HepG2 (cell line): ENCODE data around the gene DPM1. TPM values are rescaled to one million over a fixed set of nuclear protein-coding genes. Genes with fewer than 3 reads are reported as not detected.

Source experiments
- JUNB ChIP-seq: sonication (generic); formaldehyde crosslinking; IDR thresholded peaks from 2 replicates; pipeline ENCODE4 v1.8.0; 2022; ENCODE audit warnings: missing genetic modification reagents, mild to moderate bottlenecking, borderline replicate concordance
- KDM5A ChIP-seq: fragments of 200-600 bp; sonication (generic); IDR thresholded peaks from 2 replicates; pipeline ENCODE4 v1.7.0; 2018; ENCODE audit warnings: antibody characterized with exemption, mild to moderate bottlenecking, low read length, borderline replicate concordance
- KMT2A ChIP-seq: sonication (generic); formaldehyde crosslinking; IDR thresholded peaks from 2 replicates; pipeline ENCODE4 v1.4.0; 2020; ENCODE audit warnings: missing genetic modification reagents
- KMT2B ChIP-seq: IDR thresholded peaks from 2 replicates; pipeline ENCODE4 v1.6.1; 2016; ENCODE audit warnings: missing genetic modification reagents, missing compliant biosample characterization
- MAFF ChIP-seq: IDR thresholded peaks from 2 replicates; pipeline ENCODE4 v1.6.1; 2011; ENCODE audit warnings: low read depth, low read length, improper control_type of control experiment
- MNT ChIP-seq: fragments of 450-650 bp; IDR thresholded peaks from 2 replicates; pipeline ENCODE4 v1.6.1; 2016
- MXI1 ChIP-seq: IDR thresholded peaks from 3 replicates; pipeline ENCODE4 v1.6.1; 2012; ENCODE audit warnings: low read depth, low read length, inconsistent platforms, borderline replicate concordance
- RORA ChIP-seq: sonication (generic); formaldehyde crosslinking; IDR thresholded peaks from 2 replicates; pipeline ENCODE4 v1.5.0; 2020; ENCODE audit warnings: mild to moderate bottlenecking, missing genetic modification reagents, moderate library complexity
- TMF1 ChIP-seq: sonication (generic); formaldehyde crosslinking; IDR thresholded peaks from 2 replicates; pipeline ENCODE4 v1.8.1; 2022; ENCODE audit warnings: low read depth, missing genetic modification reagents
- ZFP91 ChIP-seq: sonication (generic); formaldehyde crosslinking; IDR thresholded peaks from 2 replicates; pipeline ENCODE4 v1.9.0; 2022; ENCODE audit warnings: missing genetic modification reagents, mild to moderate bottlenecking, borderline replicate concordance
- ZNF20 ChIP-seq: sonication (generic); formaldehyde crosslinking; IDR thresholded peaks from 2 replicates; pipeline ENCODE4 v1.4.0; 2020; ENCODE audit warnings: mild to moderate bottlenecking, moderate library complexity, missing genetic modification reagents
- ZSCAN29 ChIP-seq: sonication (generic); formaldehyde crosslinking; conservative IDR thresholded peaks from 2 replicates; pipeline ENCODE4 v1.4.0; 2020; ENCODE audit warnings: mild to moderate bottlenecking, missing genetic modification reagents
- polyA plus RNA-seq, 8 experiments: library from polyadenylated mRNA; depleted of rRNA in 3 of 8; stranded (reverse) in 7 of 8; unstranded in 1 of 8; fragments of >200 nt; fragmentation: Illumina TruSeq in 4 of 8; extraction: Trizol in 4 of 8; gene quantifications; 2 replicates each; pipeline versions ENCODE4 v1.2.1 to v1.2.3, GENCODE V29; 2011 to 2016; ENCODE audit warnings: low read depth in 4 of 8, missing spikeins in 1 of 8, mixed read lengths in 1 of 8; ENCODE audit not compliant: insufficient read depth in 1 of 8
- total RNA-seq, 5 experiments: library from RNA; depleted of rRNA; stranded (reverse); fragments of >200 nt; fragmentation: Illumina TruSeq; extraction: Trizol; gene quantifications; 2 replicates each; pipeline ENCODE4 v1.2.3, GENCODE V29; 2016; ENCODE audit warnings: low read depth in 1 of 5
- TF ChIP-seq, protein P1 (sequence below): sonication (generic); formaldehyde crosslinking; IDR thresholded peaks from 2 replicates; pipeline ENCODE4 v1.4.0; 2020; ENCODE audit warnings: missing genetic modification reagents, borderline replicate concordance
- TF ChIP-seq, protein P2 (sequence below): sonication (generic); formaldehyde crosslinking; IDR thresholded peaks from 2 replicates; pipeline ENCODE4 v1.9.0; 2021; ENCODE audit warnings: missing genetic modification reagents, mild to moderate bottlenecking, borderline replicate concordance
- TF ChIP-seq, protein P3 (sequence below): sonication (generic); formaldehyde crosslinking; IDR thresholded peaks from 2 replicates; pipeline ENCODE4 v1.5.0; 2020; ENCODE audit warnings: missing genetic modification reagents

Gene DPM1
- total and polyA plus RNA-seq, 2 of the 13 experiments (the other 11 are each of a cell fraction or from before 2014, with no cell fraction given): 83.2 to 161 TPM

DNA sequence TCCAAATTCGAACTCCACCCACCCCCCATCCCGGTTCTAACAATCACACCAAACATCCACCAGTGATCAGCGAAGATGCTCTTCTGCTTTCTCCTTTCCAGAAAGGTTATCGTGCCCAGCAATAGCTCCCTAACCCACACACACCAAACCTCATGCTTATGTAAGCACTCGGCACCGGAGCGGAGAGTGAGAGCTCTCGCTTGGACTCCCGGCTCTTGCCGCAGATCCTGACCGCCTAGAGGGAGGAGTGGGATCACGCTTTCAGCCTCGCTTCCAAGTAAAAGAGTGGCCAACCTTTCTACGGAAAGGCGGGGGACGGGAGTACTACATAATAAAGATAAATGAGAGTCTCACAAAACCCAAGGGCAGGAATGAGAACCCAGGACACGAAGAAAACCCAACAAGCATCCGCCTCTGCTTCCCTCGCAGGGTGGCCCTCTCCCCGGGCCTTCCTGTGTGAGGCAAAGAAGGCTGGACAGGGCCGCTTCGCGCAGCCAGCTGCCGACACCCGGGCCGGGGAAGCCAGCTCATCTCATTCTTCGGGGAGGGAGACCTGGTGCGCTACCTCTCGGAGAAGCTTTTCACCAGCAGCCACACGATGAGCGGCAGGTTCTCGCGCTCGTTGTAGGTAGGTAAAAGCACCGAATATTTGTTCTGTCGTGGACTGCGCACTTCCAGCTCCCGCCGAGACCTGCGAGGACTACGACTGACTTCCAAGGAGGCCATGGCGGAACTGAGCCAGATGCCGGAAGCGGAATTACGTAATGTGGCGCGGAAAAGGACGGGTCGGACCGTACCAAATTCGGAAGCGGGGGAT lies at the start of gene DPM1 (continued):
- TF ChIP-seq, protein P1, sequence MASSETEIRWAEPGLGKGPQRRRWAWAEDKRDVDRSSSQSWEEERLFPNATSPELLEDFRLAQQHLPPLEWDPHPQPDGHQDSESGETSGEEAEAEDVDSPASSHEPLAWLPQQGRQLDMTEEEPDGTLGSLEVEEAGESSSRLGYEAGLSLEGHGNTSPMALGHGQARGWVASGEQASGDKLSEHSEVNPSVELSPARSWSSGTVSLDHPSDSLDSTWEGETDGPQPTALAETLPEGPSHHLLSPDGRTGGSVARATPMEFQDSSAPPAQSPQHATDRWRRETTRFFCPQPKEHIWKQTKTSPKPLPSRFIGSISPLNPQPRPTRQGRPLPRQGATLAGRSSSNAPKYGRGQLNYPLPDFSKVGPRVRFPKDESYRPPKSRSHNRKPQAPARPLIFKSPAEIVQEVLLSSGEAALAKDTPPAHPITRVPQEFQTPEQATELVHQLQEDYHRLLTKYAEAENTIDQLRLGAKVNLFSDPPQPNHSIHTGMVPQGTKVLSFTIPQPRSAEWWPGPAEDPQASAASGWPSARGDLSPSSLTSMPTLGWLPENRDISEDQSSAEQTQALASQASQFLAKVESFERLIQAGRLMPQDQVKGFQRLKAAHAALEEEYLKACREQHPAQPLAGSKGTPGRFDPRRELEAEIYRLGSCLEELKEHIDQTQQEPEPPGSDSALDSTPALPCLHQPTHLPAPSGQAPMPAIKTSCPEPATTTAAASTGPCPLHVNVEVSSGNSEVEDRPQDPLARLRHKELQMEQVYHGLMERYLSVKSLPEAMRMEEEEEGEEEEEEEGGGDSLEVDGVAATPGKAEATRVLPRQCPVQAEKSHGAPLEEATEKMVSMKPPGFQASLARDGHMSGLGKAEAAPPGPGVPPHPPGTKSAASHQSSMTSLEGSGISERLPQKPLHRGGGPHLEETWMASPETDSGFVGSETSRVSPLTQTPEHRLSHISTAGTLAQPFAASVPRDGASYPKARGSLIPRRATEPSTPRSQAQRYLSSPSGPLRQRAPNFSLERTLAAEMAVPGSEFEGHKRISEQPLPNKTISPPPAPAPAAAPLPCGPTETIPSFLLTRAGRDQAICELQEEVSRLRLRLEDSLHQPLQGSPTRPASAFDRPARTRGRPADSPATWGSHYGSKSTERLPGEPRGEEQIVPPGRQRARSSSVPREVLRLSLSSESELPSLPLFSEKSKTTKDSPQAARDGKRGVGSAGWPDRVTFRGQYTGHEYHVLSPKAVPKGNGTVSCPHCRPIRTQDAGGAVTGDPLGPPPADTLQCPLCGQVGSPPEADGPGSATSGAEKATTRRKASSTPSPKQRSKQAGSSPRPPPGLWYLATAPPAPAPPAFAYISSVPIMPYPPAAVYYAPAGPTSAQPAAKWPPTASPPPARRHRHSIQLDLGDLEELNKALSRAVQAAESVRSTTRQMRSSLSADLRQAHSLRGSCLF (CRISPR knock-in tag): no peak
- TF ChIP-seq, protein P2, sequence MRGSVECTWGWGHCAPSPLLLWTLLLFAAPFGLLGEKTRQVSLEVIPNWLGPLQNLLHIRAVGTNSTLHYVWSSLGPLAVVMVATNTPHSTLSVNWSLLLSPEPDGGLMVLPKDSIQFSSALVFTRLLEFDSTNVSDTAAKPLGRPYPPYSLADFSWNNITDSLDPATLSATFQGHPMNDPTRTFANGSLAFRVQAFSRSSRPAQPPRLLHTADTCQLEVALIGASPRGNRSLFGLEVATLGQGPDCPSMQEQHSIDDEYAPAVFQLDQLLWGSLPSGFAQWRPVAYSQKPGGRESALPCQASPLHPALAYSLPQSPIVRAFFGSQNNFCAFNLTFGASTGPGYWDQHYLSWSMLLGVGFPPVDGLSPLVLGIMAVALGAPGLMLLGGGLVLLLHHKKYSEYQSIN (CRISPR knock-in tag): no peak
- TF ChIP-seq KDM5A: peak; percentile 98; the same call in 1 of the 2 replicates
- peak; percentile 76; the same call in 1 of the 2 replicates for TF ChIP-seq ZFP91 (CRISPR knock-in tag)
- TF ChIP-seq MXI1: no peak
- TF ChIP-seq JUNB (CRISPR knock-in tag): no peak
- no peak for TF ChIP-seq MNT
- no peak for TF ChIP-seq ZNF20 (CRISPR knock-in tag)
- no peak for TF ChIP-seq MAFF
- TF ChIP-seq TMF1 (CRISPR knock-in tag): no peak
- TF ChIP-seq KMT2B: peak; percentile 92
- peak; percentile 96 for TF ChIP-seq KMT2A (CRISPR knock-in tag)
- TF ChIP-seq RORA: no peak
- TF ChIP-seq ZSCAN29 (CRISPR knock-in tag): no peak; the same call in 1 of the 2 replicates
- TF ChIP-seq, protein P3, sequence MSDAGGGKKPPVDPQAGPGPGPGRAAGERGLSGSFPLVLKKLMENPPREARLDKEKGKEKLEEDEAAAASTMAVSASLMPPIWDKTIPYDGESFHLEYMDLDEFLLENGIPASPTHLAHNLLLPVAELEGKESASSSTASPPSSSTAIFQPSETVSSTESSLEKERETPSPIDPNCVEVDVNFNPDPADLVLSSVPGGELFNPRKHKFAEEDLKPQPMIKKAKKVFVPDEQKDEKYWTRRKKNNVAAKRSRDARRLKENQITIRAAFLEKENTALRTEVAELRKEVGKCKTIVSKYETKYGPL: peak; percentile 85
